MM.1S (cell line): ENCODE data around the gene HRCT1.

Experiments used
- EZH2 ChIP-seq: fragments of 300-600 bp; sonication (generic); optimal IDR thresholded peaks from 2 replicates; pipeline ENCODE3; 2017; ENCODE audit warnings: low read depth, mild to moderate bottlenecking, antibody characterized with exemption, low read length, mixed read lengths
- TF ChIP-seq, protein P1 (sequence below): fragments of 300-600 bp; sonication (generic); IDR thresholded peaks from 2 replicates; pipeline ENCODE4 v1.5.1; 2016; ENCODE audit warnings: antibody characterized with exemption, low read length, mixed read lengths

GRCh38 chr9:35909687-35910612, 3.9 kb downstream of the HRCT1 start:
- TF ChIP-seq, protein P1, sequence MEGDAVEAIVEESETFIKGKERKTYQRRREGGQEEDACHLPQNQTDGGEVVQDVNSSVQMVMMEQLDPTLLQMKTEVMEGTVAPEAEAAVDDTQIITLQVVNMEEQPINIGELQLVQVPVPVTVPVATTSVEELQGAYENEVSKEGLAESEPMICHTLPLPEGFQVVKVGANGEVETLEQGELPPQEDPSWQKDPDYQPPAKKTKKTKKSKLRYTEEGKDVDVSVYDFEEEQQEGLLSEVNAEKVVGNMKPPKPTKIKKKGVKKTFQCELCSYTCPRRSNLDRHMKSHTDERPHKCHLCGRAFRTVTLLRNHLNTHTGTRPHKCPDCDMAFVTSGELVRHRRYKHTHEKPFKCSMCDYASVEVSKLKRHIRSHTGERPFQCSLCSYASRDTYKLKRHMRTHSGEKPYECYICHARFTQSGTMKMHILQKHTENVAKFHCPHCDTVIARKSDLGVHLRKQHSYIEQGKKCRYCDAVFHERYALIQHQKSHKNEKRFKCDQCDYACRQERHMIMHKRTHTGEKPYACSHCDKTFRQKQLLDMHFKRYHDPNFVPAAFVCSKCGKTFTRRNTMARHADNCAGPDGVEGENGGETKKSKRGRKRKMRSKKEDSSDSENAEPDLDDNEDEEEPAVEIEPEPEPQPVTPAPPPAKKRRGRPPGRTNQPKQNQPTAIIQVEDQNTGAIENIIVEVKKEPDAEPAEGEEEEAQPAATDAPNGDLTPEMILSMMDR, result no peak
- TF ChIP-seq EZH2, result no peak
